Ovary (tissue), 9 donors: Measurements from ENCODE around the gene EEIG1. TPM values are rescaled to one million over a fixed set of nuclear protein-coding genes. Genes with fewer than 3 reads are reported as not detected.

ENCODE experiments used
- DNase-seq, 5 donors: peaks; one replicate each; pipeline ENCODE4 v3.0.0-alpha.2; 2019 to 2020
- H3K27ac ChIP-seq, 2 donors: fragments of 200-600 bp; one replicate each; pipeline versions ENCODE4 v1.5.1 to v1.8.0; 2019 to 2022
- H3K27me3 ChIP-seq: fragments of 200-600 bp; one replicate; pipeline ENCODE4 v1.8.0; 2022
- H3K36me3 ChIP-seq: fragments of 200-600 bp; sonication (generic); one replicate; pipeline ENCODE4 v1.5.1; 2019
- H3K4me1 ChIP-seq: one replicate; pipeline ENCODE4 v1.8.1; 2013; ENCODE audit warnings: mild to moderate bottlenecking, moderate library complexity; ENCODE audit not compliant: insufficient read depth
- H3K4me3 ChIP-seq: fragments of 200-600 bp; sonication (generic); one replicate; pipeline ENCODE4 v1.5.1; 2017
- H3K9me3 ChIP-seq, 2 donors: fragments of 200-600 bp in 1 of 2; sonication (generic) in 1 of 2; one replicate each; pipeline versions ENCODE4 v1.5.1 to v1.8.1; 2013 to 2019; ENCODE audit warnings: mild to moderate bottlenecking in 1 of 2, moderate library complexity in 1 of 2
- CTCF ChIP-seq, 3 donors: fragments of 450-650 bp in 2 of 3; fragments of 200-600 bp in 1 of 3; IDR thresholded peaks; one replicate each; pipeline versions ENCODE4 v1.5.1 to v1.8.0; 2016 to 2022; ENCODE audit warnings: antibody characterized with exemption in 3 of 3, mild to moderate bottlenecking in 1 of 3
- EP300 ChIP-seq: sonication (generic); formaldehyde crosslinking; IDR thresholded peaks from one replicate; pipeline ENCODE4 v1.6.1; 2017; ENCODE audit warnings: antibody characterized with exemption
- POLR2A ChIP-seq: fragments of 450-650 bp; IDR thresholded peaks from one replicate; pipeline ENCODE4 v1.6.1; 2017; ENCODE audit warnings: antibody characterized with exemption, mild to moderate bottlenecking, moderate library complexity
- WGBS, 3 donors: extraction: QIAGEN DNeasy Blood & Tissue Kit in 1 of 3; methylation state at CpG; one replicate each; pipeline versions ENCODE4 v1.1.5 to v1.1.7; 2013 to 2017; 5-methylcytosine and 5-hydroxymethylcytosine counted together
- intact Hi-C, 4 donors: fragments of 100-400 bp; cut with DNase I; formaldehyde crosslinking; loops; one replicate each; pipeline versions ENCODE4 v1.11.0 to v1.15.1; 2022 to 2023
- polyA plus RNA-seq, 2 donors: library from polyadenylated mRNA; stranded (reverse); fragments of 200-250 nt in 1 of 2; fragments of 350-450 nt in 1 of 2; fragmentation: Illumina TruSeq in 1 of 2; extraction: RNeasy Lipid Tissue Mini Kit (QIAGEN cat#74804) in 1 of 2; gene quantifications; one replicate each; pipeline ENCODE4 v1.2.3, GENCODE V29; 2013 to 2014
- total RNA-seq, 7 donors: library from RNA; depleted of rRNA in 2 of 7; stranded (reverse); fragments of >200 nt in 2 of 7; fragmentation: NEBNext Ultra II Directional in 3 of 7; extraction: Animal tissue kit (Norgen Biotek cat#: 25700) in 3 of 7; gene quantifications; one replicate each; pipeline versions ENCODE4 v1.1.0 to v1.2.4, GENCODE V29; 2016 to 2023
- donor health status: DM: no; HTN: no; CAD: no; lungs with moderate emphysema.
- donor health status: DM: no; HTN: no; CAD: no.
- donor health status: Bipolar disorder and iron deficiency.
- donor health status: DM: yes; HTN: yes; CAD: no.
- donor health status: DM: no; HTN: no; CAD: no.
- donor health status: DM: yes; HTN: yes; CAD: no.

The EEIG1 gene
- total and polyA plus RNA-seq, 9 donors: 8.6 to 104 (median 75.5) TPM

GRCh38 chr9:127944586-127945218 lies 36.1 kb downstream of the EEIG1 start:
- H3K36me3 ChIP-seq: no peaks in the 10 kb centered on the region
- no peak overlapping the region for H3K27ac ChIP-seq
- H3K27me3 ChIP-seq: no peaks in the 10 kb centered on the region
- WGBS, 3 donors: 87 to 90% (median 88%) methylated on average over 38 of the region's 38 CpGs
- DNase-seq: peak in 1 of 5 donors; percentile 48
- peaks cover 2% of the 10 kb centered on the region for H3K4me1 ChIP-seq
- H3K4me3 ChIP-seq: no peak overlapping the region
- intact Hi-C loops: loop anchor here (2.0 to 5.0 kb wide), 5 partner anchors 33 to 173 kb away; no protein-coding TSS in a partner anchor
- no peaks in the 10 kb centered on the region for H3K9me3 ChIP-seq
- TF ChIP-seq POLR2A (no peak), CTCF (IDR thresholded peaks at IDR 0.05) (no peak), EP300 (no peak)

- peak; percentile 84 to 89 (median 87) for DNase-seq
- intact Hi-C loops: loop anchor here (1.0 to 5.0 kb wide), 7 partner anchors 34 to 174 kb away; no protein-coding TSS in a partner anchor
- Histone ChIP-seq H3K9me3 (no peaks in the 10 kb centered on the region), H3K4me3 (no peak overlapping the region), H3K4me1 (peaks cover 2% of the 10 kb centered on the region), H3K36me3 (no peaks in the 10 kb centered on the region), H3K27ac (no peak overlapping the region), H3K27me3 (no peaks in the 10 kb centered on the region)
- TF ChIP-seq CTCF (IDR thresholded peaks at IDR 0.05): peak; percentile 71 to 91 (median 87)
- no peak for TF ChIP-seq POLR2A
- no peak for TF ChIP-seq EP300
- 32 to 40% (median 39%) methylated on average over 12 to 13 of the region's 13 CpGs for WGBS, 3 donors
These were observed 37.1 kb downstream of the EEIG1 start for GRCh38 chr9:127943731-127944144.

GRCh38 chr9:127943011-127943662 lies 37.7 kb downstream of the EEIG1 start:
- intact Hi-C loops: loop anchor here (1.0 to 5.0 kb wide), 6 partner anchors 34 to 174 kb away; no protein-coding TSS in a partner anchor
- Histone ChIP-seq H3K36me3 (no peaks in the 10 kb centered on the region), H3K27ac (no peak overlapping the region), H3K4me1 (peaks cover 4% of the 10 kb centered on the region), H3K4me3 (no peak overlapping the region), H3K9me3 (no peaks in the 10 kb centered on the region), H3K27me3 (no peaks in the 10 kb centered on the region)
- TF ChIP-seq CTCF (IDR thresholded peaks at IDR 0.05) (no peak), POLR2A (peak; percentile 21), EP300 (no peak)
- 81 to 83% (median 82%) methylated on average over 14 of the region's 14 CpGs for WGBS, 3 donors
- peak in 2 of 5 donors; percentile 19 to 41 for DNase-seq

- Histone ChIP-seq H3K4me1 (peaks cover 7% of the 10 kb centered on the region), H3K4me3 (no peak overlapping the region), H3K27me3 (no peaks in the 10 kb centered on the region), H3K9me3 (no peaks in the 10 kb centered on the region), H3K27ac (peak overlapping the region; percentile 14 to 20), H3K36me3 (no peaks in the 10 kb centered on the region)
- DNase-seq: peak; percentile 77 to 87 (median 80)
- intact Hi-C loops: loop anchor here (1.0 to 5.0 kb wide), 6 partner anchors 35 to 175 kb away; no protein-coding TSS in a partner anchor
- TF ChIP-seq CTCF (IDR thresholded peaks at IDR 0.05) (peak; percentile 87 to 93 (median 93)), POLR2A (peak; percentile 8), EP300 (no peak)
- 34 to 41% (median 39%) methylated on average over 16 to 18 of the region's 18 CpGs for WGBS, 3 donors
These were observed 38.4 kb downstream of the EEIG1 start for GRCh38 chr9:127942216-127943010.
